Activated CD4-positive, CD25-positive, alpha-beta regulatory T cell (primary cell): ENCODE measurements around the gene ZNF652.
"Not testable (repeated sequence)": the region's sequence is repeated elsewhere in the genome, so short reads cannot be mapped to it uniquely, and the experiment has no call there.

Experiments
- DNase-seq, 4 experiments: peaks; one replicate each; lab custom pipeline; 2025; lab: John Stamatoyannopoulos, UW

ZNF652 gene

DNA sequence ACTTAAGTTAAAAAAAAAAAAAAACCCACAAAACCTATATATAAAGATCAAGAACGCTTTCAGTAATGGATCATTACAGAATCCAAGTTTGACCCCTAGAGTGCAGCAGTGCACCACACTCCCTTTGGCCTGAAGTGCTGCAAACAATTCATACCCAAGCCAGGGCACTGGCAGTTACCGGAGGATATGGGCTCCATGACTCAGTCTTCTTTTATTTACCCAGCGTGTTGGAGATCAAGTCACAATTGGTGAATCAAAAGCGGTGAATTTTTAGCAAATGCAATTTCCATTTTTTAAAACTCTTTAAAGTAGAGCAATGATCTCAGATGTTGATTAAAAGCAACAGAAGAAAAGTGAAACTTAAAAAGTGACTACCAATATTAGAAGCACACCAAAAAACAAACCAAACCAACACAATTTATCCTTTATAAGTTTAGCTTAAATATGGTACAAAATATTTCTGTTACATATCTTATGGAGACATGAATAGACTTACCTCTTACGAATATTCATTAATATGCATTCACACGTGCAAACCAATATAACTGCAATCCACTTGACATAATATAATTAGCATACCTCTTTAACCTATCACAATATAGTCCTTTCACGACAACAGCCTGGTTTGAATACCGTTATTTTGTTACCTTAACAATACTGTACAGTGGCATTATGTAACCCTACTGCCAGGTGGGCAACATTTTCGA is 46.3 kb downstream of the ZNF652 start:
- peak; percentile 16 to 59 (median 52) for DNase-seq

DNA sequence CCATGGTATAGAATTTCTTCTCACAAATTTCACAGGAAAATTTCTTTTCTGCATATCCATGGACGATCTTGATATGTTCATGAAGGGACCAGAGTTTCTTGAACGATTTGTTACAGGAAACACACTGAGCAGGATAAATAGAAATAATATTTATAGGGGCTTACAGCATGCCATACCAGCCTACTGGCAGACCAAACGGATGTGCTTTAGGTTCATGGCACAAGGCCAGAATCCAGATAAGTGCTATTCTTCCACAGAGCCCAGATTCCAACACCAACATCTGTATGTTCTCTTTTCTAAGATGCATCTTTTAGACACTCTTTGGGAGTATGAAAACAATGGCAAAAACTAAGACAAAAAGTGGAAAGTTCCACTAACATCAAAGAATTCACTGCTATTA is 49.3 kb downstream of the ZNF652 start:
- DNase-seq: no peak

DNA sequence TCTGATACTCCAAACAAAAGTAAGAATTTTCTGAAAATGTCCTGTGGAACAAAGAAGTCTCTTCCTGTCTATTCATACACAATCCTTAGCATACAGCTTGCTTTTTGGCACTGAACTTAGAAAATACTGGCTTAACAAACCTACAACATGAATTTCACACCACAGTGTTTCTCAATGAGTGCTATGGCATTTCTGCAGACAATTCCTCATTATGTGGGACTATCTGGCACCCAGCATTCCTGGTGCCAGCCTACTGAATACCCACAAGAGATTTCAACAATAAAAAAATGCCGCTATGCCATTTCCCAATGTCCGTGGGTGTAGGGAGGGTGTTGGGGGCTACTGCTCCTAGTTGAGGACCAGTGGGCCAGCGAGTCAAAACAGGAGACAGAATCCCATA is 62.1 kb downstream of the ZNF652 start:
- no peak for DNase-seq

DNA sequence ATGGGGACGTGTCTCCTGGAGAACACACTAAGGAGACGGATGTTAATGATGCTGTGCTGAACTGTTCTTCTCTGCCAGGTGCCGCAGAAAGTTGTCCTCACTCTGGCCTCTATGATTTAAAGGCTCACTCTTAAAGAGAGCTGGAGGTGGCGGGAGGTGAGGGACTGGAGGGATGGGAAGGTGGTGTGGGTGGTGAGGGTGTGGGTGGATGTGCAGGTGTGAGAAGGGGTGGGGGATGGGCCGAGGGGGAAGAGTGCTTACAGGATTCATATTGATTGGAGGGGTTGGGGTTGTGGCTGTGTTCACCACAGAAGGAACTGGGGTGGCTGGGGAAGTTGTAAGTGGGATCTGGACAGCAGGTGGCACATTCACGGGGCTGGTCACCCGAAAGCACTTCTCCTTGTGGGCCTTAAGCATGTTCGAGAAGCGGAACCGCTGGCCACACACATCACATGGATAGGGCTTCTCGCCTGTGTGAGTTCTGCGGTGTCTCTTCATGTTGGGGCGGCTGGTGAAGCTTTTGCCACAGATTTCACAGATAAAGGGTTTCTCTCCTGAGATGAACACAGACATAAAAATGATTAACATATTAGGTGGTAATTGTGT is 63.6 kb downstream of the ZNF652 start:
- DNase-seq: no peak

DNA sequence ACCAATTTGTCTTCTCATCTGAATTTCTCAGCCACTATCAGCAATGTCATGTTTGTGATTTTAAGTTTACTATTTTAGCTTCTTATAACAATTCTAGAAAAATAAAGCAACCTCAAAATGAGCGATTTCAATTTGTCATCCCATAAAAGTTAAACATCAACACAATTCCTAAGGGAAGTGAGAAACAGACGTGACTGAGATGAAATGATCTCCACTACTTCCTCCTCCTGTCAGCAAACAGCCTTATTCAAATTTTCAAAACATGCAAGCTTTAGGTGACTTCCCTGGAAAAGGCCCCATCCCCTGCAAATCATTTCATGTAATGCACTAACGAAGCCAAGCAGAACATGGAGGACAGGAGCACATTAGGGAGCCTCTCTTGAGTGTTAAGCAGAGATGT is 64.9 kb downstream of the ZNF652 start:
- no peak for DNase-seq

DNA sequence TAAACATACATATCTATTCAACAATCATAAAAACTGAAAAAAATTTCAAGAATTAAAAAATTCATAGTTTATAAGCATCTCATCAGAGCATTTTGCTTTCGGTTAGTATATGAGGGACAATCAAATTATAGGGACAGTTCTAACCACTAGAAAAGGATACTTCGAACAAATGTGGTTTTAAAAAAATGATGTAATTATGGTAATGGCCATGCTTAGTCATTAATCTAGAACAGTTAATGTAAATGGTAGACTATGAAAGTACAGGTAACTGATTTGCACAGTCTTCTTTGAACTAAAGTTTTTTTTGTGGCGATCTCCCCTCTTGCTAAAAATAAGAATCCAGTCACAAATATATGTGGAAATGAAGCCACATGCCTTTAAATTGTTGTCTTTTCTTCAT is 67.9 kb downstream of the ZNF652 start:
- no peak for DNase-seq

DNA sequence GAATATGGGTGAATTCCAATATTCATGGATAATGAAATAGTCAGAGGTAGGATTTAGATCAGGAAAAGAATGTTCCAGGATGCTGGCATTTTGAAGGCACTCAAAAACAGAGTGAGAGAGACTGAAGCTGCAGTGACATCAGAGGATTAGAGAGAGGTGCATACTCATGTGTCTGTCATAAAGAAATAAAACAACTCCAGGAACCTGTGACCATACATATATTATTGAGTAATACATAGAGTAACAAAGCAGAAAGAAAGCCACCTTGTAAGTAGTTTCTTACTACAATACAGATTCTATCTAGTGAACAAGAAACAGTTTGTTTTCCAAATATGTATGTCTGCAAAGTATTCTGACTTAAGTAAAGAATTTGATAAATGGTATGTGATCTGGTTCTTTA is 69.1 kb downstream of the ZNF652 start:
- no peak for DNase-seq

DNA sequence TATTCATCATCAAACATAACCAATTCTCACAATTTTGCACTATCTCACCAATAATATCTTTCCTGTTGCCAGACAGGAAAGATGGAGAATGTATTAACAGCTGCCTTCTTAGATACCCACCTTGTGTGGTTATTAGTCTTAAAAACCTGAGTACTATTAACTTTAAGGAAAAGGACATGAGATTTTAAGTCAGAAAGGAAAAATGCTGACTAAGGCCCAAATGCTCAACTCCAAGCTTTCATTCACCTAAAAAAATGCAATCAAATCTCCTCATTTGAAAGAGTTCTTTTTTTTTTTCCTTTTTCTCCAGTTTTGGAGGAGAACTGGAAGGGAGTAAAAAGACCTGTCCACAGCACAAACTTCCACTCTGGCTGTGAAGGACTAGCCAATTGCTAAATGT is 70.1 kb downstream of the ZNF652 start:
- no peak for DNase-seq

DNA sequence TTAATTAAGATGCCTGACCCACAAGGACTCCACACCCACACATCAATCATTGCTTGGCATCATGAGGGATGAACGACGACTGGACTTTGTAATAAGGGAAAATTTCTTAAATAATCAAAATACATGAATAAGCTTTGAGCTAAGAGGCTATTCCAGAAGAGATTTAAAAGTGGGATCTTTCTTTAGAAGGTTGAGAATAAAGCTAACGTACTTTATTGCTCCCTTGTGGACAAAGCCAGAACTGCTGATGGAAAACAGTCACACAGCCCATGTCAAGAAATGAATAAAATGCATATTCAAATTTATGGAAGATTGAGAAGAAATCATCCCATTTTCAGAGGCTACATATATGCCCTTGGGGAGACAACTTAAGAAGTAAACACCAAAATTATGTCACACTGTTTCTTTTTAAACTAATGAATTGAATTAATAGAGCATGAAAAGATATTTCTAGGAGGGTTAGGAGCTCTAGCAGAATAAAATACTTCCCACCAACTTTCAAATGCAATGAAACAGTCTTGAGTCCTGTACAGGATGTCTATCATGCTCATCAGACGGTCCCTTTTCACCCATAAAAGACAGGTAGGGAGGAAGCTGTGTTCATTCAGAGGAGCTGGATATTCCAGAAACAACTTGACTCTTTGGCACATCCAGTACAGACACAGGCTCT is 71.2 kb downstream of the ZNF652 start:
- no peak for DNase-seq

DNA sequence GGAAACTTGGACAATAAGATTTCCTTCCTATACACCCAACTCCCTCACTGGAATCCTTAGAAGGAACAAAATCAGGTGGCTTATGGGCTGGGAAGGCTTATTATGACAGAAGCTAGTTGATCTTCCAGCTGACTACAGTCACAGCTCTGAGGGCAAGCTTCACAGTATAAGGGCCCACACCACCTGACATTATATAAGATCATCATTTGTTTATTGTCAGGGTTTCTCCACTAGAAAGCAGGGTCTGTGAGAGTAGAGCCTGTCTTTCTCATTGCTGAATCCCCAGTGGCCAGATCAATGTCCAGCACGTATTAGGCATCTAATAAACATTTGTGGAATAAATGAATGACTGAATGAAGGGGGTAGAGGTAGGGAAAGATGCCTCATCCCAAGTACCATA is 73.7 kb downstream of the ZNF652 start:
- DNase-seq: no peak

DNA sequence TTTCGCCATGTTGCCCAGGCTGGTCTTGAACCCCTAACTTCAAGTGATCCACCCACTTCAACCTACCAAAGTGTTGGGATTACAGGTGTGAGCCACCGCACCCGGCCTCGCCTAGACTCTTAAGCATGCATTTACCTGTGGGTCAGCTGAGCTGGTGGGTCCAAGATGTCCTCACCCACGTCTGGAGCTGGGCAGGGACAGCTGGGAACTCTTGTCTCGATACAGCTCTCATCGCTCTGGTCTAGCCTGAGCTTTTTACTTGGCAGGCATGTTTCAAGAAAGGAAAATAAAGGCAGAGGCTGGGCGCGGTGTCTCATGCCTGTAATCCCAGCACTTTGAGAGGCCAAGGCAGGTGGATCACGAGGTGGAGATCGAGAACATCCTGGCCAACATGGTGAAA is 74.6 kb downstream of the ZNF652 start:
- no peak for DNase-seq

DNA sequence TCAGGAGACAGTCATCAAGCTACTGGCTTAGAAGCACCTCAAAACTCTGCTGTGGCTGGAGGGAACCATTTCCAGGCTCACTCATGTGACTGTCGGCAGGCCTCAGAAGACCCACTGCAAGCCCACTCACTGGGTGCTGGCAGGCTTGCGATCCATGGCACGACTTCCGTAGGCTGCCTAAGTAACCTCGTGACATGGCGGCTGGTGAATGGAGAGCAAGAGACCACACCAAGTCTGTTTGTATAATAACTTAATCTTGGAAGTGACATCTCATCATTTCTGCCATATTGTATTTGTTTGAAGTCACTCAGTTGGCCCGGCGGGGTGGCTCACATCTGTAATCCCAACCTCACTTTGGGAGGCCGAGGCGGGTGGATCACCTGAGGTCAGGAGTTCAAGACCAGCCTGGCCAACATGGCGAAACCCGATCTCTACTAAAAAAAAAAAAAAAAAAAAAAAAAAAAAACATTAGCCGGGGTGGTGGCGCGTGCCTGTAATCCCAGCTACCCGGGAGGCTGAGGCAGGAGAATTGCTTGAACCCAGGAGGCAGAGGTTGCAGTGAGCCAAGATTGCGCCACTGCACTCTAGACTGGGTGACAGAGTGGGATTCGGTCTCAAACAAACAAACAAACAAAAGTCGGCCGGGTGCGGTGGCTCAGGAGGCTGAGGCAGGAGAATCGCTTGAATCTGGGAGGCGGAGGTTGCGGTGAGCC is 75.6 kb downstream of the ZNF652 start:
- not testable (repeated sequence) for DNase-seq

DNA sequence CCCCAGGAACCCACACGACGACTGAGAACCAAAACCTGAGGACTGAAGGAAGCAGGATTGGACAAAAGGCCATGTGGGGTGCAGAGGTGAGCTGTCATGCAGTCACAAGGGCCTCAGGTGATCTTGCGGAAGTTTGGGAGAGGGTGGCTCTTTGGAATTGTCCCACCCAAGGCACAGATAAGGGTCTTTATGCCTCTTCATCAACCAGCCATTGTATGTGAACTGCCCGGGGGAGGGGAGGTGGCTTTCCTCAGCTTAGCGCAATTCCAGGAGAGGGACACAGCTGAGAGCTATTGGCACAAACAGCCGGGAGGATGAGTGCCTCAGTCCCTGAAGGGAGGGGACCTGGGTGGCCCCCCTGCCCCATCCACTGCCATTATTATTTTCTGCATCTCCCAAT is 76.3 kb downstream of the ZNF652 start:
- DNase-seq: no peak

DNA sequence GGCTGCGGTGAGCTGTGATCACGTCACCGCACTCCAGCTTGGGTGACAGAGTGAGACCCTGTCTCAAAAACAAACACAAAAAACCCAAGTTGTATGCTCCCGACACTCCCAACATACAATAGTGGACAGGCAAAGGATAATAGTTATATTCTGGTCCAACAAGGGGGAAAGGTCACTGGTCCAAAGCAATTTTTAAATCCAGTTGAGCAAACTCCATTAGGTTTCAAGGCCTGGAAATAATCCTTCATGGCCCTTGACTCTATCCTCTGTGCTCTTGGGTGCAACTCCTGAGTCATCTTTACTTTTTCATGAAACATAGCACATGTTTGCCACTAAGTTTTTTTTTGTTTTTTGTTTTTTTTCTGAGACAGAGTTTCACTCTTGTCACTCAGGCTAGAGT is 81.1 kb downstream of the ZNF652 start:
- no peak for DNase-seq

DNA sequence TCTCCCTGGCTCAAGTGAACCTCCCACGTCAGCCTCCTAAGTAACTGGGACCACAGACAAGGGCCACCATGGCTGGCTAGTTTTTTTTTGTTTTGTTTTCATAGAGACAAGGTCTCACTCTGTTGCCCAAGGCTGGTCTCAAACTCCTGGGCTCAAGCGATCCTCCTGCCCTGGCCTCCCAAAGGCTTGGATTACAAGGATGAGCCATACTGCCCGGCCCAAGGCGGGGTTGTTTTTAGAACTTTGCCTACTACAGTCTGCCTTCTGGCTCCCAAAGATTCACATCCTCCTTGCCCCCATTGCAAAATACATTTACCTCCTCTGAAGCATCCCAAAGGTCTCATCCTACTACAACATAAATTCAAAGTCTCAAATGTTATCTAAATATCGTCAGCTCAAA is 82.0 kb downstream of the ZNF652 start:
- DNase-seq: no peak

DNA sequence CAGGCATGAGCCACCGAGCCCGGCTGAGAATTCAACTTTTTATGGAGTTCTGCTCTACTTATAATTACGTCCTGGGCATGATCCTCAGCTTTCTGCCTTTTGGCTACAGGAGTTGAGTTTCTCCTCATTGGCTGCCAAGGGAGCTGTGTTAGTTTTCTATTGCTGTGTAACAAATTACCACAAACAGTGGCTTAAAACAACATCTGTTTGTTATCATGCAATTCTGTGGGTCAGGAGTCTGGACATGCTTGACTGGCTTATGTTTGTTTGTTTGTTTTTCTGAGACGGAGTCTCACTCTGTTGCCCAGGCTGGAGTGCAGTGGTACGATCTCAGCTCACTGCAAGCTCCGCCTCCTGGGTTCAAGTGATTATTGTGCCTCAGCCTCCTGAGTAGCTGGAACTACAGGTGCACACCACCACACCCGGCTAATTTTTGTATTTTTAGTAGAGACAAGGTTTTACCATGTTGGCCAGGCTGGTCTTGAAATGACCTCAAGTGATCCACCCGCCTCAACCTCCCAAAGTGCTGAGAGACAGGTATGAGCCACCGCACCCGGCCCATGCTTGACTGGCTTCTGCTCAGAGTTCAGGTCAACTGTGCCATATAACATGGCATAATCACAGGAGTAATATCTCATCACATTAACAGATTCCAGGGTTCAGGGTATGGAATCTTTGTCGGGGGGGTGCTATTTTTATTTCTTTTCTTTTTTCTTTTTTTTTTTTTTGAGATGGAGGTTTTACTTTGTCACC is 82.6 kb downstream of the ZNF652 start:
- not testable (repeated sequence) for DNase-seq

DNA sequence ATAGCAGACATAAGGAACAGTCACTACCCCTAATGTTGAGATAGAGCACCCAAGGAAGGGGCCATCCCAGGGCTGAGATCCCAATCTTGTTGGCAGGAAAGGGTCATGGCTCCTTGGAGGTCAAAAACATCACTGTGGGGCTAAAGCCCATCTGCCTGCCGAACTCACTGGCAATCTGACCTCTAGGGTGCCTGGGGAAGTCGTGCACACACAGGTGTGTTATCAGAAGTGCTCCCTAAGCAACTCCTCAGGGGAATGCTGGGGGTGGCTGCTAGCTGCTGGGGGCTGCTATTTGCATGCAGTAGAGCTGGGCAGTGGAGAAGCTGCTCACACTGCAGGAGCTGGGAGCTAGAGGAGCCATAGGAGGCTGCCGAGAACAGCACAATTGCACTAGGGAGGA is 84.0 kb downstream of the ZNF652 start:
- no peak for DNase-seq

DNA sequence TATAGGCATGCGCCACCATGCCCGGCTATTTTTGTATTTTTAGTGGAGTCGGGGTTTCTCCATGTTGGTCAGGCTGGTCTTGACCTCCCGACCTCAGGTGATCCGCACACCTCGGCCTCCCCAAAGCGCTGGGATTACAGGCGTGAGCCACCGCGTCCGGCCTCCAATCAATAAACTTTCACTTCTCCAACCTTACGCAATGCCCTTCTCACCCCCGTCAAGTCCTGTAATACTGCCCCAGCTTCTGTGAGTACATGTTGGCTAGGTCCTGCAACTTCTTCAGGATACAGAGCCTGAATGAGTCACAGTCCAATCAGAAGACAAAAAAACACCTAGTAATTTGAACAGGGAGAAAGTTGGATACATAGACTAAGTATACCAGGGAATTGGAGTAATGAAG is 84.4 kb downstream of the ZNF652 start:
- DNase-seq: no peak

DNA sequence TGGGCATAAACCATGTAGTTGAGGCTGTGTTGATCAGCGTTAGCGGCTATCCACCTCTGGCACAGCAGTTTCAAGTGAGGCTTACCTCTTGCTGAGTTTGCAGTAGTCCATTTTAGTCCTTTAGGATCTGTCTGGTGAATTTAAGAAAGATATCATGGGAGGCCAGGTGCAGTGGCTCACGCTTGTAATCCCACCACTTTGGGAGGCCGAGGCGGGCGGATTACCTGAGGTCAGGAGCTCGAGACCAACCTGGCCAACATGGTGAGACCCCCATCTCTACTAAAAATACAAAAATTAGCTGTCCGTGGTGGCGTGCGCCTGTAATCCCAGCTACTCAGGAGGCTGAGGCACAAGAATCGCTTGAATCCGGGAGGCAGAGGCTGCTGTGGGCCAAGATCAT is 86.1 kb downstream of the ZNF652 start:
- DNase-seq: not testable (repeated sequence)

DNA sequence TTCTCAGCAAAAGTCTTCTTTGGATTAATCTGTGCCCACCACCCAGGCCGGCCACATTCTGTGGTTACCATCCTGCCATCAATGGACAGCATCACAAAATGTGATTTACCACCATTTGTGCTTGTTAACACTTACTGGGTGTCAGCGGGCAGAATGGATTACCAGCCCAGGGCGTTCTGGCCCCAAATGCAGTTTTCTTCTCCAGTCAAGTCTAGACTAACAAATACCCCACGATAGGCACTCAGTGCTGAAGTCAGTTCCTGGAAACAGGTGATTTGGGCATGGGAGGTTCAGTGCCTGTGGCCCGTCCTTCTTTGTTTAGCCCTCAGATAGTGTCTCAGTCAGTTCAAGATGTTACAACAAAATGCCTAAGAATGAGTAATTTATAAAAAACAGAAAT is 92.7 kb downstream of the ZNF652 start:
- DNase-seq: no peak

DNA sequence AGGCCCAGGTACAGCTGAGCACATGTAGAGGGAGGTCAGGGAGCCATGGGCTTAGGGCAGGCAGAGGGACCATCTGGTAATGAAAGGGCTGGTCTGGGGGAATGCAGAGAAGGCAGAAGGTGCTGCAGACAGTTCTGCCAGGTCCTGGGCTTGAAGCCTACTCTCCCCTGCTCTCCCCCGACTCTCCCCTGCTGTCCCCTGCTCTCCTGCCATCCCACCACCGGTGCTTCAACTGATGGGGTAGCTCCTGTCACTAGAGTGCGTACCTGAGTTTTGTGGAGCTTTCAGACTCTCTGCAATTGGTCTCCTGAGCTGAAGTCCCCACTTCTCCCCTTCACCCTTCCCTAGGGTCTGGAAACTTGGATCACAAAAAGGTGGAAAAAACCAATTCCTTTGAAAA is 94.1 kb downstream of the ZNF652 start:
- no peak for DNase-seq

DNA sequence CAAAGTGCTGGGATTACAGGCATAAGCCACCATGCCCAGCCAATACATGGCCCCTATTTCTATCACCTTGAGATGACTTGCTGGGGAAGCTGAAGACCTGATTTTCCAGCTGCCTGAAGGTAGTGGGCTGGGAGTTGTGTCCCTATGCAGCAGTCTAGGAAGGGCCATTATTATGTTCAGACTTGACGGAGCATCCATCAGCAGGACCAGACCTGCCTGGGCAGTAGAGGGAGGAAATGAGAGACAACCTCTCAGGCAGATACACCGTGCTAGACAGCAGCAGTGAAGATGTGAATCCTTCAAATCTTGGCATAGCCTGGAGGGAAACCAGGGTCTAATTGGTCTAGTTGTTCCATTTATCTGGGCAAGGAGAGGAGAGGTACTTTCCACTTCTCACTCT is 95.8 kb downstream of the ZNF652 start:
- no peak for DNase-seq
